HG03108 (cell line): ENCODE measurements around the gene PCBP2.
A peak's percentile ranks its signal among the peaks of the same experiment; 100 is the strongest.

ENCODE experiments used
- ATAC-seq: cut with Tn5 transposase; IDR thresholded peaks from one replicate; pipeline ENCODE4 v1.9.1; 2021; ENCODE audit warnings: moderate library complexity; ENCODE audit not compliant: unreplicated experiment

The PCBP2 gene

DNA sequence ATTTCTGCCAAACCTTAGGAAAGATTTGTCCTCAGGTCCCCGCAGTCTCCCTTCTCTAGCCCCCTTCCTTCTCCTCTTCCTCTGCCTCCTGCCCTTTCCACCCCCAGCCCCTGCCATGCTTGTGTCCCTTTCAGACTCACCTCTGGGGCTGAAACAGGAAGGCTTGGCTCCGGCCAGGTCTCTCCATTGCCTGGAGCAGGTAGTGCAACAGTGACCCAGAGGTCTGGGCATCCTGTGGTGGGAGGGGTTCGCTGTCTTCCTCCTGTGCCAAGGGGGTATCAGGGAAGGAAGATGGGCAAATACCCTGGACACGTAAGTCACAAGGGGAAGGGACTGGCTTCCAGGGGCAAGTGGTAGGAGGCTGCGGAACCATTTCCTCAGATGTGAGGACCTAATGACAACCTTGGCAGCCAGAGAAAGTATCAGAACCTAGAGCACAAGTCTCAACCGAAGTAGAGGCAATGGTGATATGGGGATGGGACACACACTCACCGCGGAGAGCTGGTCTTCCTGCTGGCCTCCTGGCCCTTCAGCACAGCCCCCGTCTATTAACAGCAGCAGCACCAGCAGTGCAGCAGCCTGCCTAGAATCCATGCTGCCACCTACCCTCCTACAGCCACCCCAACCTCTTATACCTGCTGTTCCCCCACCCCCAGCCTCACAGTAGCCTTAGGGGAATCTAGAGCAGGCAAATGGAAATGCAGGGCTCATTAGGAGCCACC is 55.1 kb downstream of the PCBP2 start, which contains the start of gene NPFF:
Gene NPFF (minus strand): TSS at position 604 of the 722 bp plus-strand sequence. CDS start 10 bp downstream, at position 594.
- ATAC-seq = no peak

DNA sequence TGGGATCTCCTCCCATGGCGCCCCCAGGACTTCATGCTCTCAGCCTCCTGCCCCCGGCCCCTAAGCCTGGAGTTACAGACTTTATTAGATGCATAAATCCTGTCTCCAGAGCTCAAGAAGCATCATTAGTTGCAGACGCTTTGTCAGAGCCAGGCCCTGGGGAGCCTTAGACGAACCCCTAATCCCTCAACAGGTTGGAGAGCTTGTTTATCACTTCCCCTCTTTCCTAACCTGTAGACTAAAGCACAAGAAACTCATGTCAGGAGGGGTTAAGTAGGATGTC is 55.6 kb downstream of the PCBP2 start:
- ATAC-seq = no peak

GRCh38 chr12:53508534-53509170 is 56.8 kb downstream of the PCBP2 start:
- ATAC-seq = peak; percentile 83

- no peak for ATAC-seq
Measured at GRCh38 chr12:53510181-53510812, 58.4 kb downstream of the PCBP2 start.

- no peak for ATAC-seq
Measured at GRCh38 chr12:53513712-53514410, 62.0 kb downstream of the PCBP2 start.

DNA sequence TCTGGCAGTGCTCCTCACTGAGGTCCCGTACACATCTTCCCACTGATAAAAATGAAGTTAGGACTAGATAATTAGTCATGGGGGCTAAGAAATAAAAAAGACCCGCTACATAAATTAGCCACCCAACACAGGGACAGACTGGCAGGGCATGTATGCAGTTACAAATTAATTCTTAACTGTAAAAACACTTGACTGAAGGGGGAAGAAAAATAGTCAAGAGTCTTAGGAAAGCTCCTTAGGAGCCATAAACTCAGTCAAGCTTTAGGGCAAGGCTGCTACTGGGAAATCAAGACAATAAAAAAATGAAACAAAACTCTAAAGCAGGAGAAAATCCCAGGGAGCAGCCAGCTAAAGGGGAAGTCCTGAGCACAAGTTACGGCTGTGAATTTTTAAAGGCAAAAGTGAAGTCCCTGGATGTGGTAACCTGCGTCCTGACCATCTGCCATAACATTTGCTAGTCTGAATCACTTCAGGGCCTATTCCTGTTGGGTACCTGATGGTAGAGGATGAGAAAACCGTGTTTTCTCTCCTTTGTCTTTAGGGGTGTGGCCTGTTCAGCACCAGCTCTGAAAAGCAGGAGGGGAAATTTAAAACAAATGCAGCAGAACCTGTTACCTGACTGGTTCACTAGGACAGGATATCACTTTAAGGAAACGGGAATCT is 62.9 kb downstream of the PCBP2 start:
- ATAC-seq = no peak

- ATAC-seq = no peak
Measured at GRCh38 chr12:53515291-53515680, 63.4 kb downstream of the PCBP2 start.

DNA sequence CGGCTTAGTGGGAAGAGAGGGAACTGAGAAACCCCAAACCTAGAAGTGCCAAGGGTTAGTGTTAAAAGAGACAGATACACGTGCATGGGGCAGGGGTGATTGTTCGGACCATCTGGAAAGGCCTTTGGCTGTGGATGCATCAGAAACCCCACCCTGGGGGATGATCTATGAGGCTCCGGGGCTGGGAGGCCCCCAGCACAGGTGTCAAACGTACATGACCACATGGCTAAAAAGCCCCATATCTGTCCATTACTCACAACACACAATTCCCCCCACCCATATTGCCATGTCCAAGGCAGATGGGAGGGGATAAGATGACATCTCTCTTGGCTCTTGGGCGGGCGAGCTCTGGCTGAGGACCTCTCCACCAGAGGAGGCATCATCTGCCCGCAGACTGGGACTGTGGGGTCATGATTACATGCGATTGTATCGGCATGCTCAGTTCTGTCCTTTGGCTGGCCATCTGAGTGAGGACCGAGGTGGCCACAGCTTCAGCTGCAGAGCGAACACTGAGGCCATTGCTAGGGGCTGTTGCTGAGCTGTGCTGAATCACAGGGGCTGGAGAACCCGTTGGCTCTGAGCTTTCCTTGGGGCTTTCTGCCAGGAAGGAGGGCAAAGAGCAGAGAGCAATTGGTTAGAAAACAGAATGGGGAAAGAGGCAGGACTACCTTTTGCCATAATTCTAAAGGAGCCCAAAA is 65.0 kb downstream of the PCBP2 start:
- ATAC-seq = no peak

DNA sequence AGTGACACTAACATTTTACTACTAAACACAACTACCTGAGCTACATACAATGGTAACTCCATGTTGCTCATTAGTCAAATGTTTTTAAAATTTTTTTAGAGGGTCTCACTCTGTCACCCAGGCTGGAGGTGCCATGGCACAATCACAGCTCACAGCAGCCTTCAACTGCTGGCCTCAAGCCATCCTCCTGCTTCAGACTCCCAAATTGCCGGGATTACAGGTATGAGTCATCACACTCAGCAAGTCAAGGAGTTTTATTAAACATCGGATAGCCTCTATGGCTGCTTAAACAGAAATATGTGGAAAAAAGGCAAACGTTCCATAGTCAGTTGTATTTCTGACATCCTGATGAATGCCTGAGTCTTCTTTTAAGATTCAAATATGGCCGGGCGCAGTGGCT is 66.5 kb downstream of the PCBP2 start:
- ATAC-seq = no peak

- ATAC-seq = no peak
Measured at GRCh38 chr12:53523131-53523530, 71.2 kb downstream of the PCBP2 start.

- ATAC-seq = no peak
Measured at GRCh38 chr12:53524476-53524875, 72.6 kb downstream of the PCBP2 start.

DNA sequence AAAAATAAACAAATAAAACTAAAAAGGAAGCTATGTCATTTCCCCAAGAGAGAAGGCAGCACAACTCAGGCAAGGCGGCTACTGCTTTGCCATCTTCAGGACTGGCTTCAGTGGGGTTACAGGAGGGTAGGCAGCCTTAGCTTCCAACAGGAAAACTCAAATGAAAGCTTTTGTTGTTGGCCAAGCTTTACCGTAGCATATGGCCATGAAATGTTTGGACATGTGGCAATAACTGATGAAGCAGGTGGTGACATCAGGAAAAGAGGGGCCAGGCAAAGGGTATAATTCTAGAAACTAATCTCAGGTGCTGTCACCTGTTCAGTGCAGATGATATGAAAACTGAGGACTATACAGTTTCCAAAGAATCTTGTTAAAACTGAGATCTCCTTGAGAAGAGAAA is 78.2 kb downstream of the PCBP2 start:
- ATAC-seq = no peak
